A549 (cell line): ENCODE measurements around the gene RGL1. TPM values are rescaled to one million over a fixed set of nuclear protein-coding genes. Genes with fewer than 3 reads are reported as not detected.

Experiments used
- ATAC-seq, 2 experiments: fragments of 200-7000 bp in 1 of 2; fragments of >200 bp in 1 of 2; cut with Nextera tagmentation in 1 of 2; cut with Tn5 transposase in 1 of 2; 3 replicates each; pipeline versions ENCODE4 v1.8.0 to v1.9.1; 2018 to 2020; ENCODE audit warnings: mild to moderate bottlenecking in 1 of 2, moderate library complexity in 1 of 2
- CTCF ChIA-PET: fragments of 300-600 bp; sonication (Branson Sonifier 250); formaldehyde crosslinking; extraction: SDS; loops from one replicate; lab custom pipeline; 2021; ENCODE audit warnings: antibody characterized with exemption, inconsistent platforms; lab: Yijun Ruan, JAX
- POLR2A ChIA-PET: fragments of 350-600 bp; formaldehyde crosslinking; extraction: SDS; loops from one replicate; lab custom pipeline; 2021; ENCODE audit warnings: antibody characterized with exemption, inconsistent platforms; lab: Yijun Ruan, JAX
- DNase-seq, 2 experiments: peaks; one replicate each; pipeline versions ENCODE4 v3.0.0 to v3.0.0-alpha.2; 2011 to 2016; ENCODE audit warnings: low read depth in 1 of 2, low spot score in 1 of 2
- FAIRE-seq: peaks from 2 replicates; lab custom pipeline; 2011; peaks lifted over from hg19 to GRCh38; lab: Jason Lieb, UNC
- H3K27ac ChIP-seq, 2 experiments: fragments of >200 bp; sonication (Bioruptor Twin); formaldehyde crosslinking; 3 replicates each; pipeline ENCODE4 v1.5.1; 2016 to 2017
- H3K4me1 ChIP-seq: fragments of >200 bp; sonication (Bioruptor Twin); formaldehyde crosslinking; 3 replicates; pipeline ENCODE4 v1.6.1; 2016
- H3K4me2 ChIP-seq: fragments of >200 bp; sonication (Bioruptor Twin); formaldehyde crosslinking; 3 replicates; pipeline ENCODE4 v1.6.1; 2016
- H3K4me3 ChIP-seq: fragments of >200 bp; sonication (Bioruptor Twin); formaldehyde crosslinking; 3 replicates; pipeline ENCODE4 v1.5.1; 2016
- H3K9me3 ChIP-seq: fragments of >200 bp; sonication (Bioruptor Twin); formaldehyde crosslinking; 3 replicates; pipeline ENCODE4 v1.6.1; 2016
- BHLHE40 ChIP-seq: IDR thresholded peaks from 2 replicates; pipeline ENCODE4 v1.6.1; 2012; ENCODE audit warnings: low read depth, low read length, inconsistent platforms
- CHD2 ChIP-seq: fragments of 150-350 bp; IDR thresholded peaks from 2 replicates; pipeline ENCODE4 v1.6.1; 2014; ENCODE audit warnings: low read length; ENCODE audit not compliant: partially characterized antibody
- CHD4 ChIP-seq: fragments of 200-600 bp; sonication (generic); IDR thresholded peaks from 2 replicates; pipeline ENCODE4 v1.6.1; 2016; ENCODE audit warnings: antibody characterized with exemption, mild to moderate bottlenecking, borderline replicate concordance
- EHF ChIP-seq: fragments of 250-450 bp; sonication (Bioruptor Pico); IDR thresholded peaks from 2 replicates; pipeline ENCODE4 v1.5.0; 2020; ENCODE audit warnings: mild to moderate bottlenecking
- FOSB ChIP-seq: fragments of 250-450 bp; sonication (Bioruptor Pico); IDR thresholded peaks from 2 replicates; pipeline ENCODE4 v1.5.0; 2020; ENCODE audit warnings: mild to moderate bottlenecking, moderate library complexity
- FOSL2 ChIP-seq, 2 experiments: fragments of 450-650 bp in 1 of 2; fragments of >200 bp in 1 of 2; sonication (Bioruptor Twin) in 1 of 2; formaldehyde crosslinking; IDR thresholded peaks; 2 replicates each; pipeline versions ENCODE4 v1.5.0 to v1.6.1; 2016 to 2020; ENCODE audit warnings: mild to moderate bottlenecking in 1 of 2, moderate library complexity in 1 of 2
- FOXS1 ChIP-seq: fragments of 250-450 bp; sonication (Bioruptor Pico); IDR thresholded peaks from 2 replicates; pipeline ENCODE4 v1.5.0; 2020; ENCODE audit warnings: mild to moderate bottlenecking, moderate library complexity
- GATA3 ChIP-seq: IDR thresholded peaks from 2 replicates; pipeline ENCODE4 v1.6.1; 2012; ENCODE audit warnings: borderline replicate concordance
- HEYL ChIP-seq: fragments of 250-450 bp; sonication (Bioruptor Pico); IDR thresholded peaks from 2 replicates; pipeline ENCODE4 v1.8.0; 2021; ENCODE audit warnings: mild to moderate bottlenecking, moderate library complexity
- JUNB ChIP-seq: fragments of >200 bp; sonication (Bioruptor Twin); formaldehyde crosslinking; IDR thresholded peaks from 2 replicates; pipeline ENCODE4 v1.6.1; 2016
- KDM1A ChIP-seq: fragments of 200-600 bp; sonication (generic); IDR thresholded peaks from 2 replicates; pipeline ENCODE4 v1.6.1; 2016; ENCODE audit warnings: low read depth, mild to moderate bottlenecking
- KDM5A ChIP-seq: fragments of 200-600 bp; sonication (generic); IDR thresholded peaks from 2 replicates; pipeline ENCODE4 v1.6.1; 2016; ENCODE audit warnings: antibody characterized with exemption, mild to moderate bottlenecking
- MAX ChIP-seq: IDR thresholded peaks from 2 replicates; pipeline ENCODE4 v1.6.1; 2012
- MAZ ChIP-seq: fragments of 150-350 bp; IDR thresholded peaks from 2 replicates; pipeline ENCODE4 v1.6.1; 2014; ENCODE audit warnings: antibody characterized with exemption, low read depth, low read length, borderline replicate concordance
- PBX3 ChIP-seq: IDR thresholded peaks from 2 replicates; pipeline ENCODE4 v1.6.1; 2012
- PHF8 ChIP-seq: fragments of 200-600 bp; sonication (generic); IDR thresholded peaks from 2 replicates; pipeline ENCODE4 v1.6.1; 2016; ENCODE audit warnings: low read depth, mild to moderate bottlenecking, antibody characterized with exemption, moderate library complexity, borderline replicate concordance
- POLR2A ChIP-seq: IDR thresholded peaks from 2 replicates; pipeline ENCODE4 v1.6.1; 2012; ENCODE audit warnings: mild to moderate bottlenecking, low read length
- POLR2AphosphoS2 ChIP-seq: conservative IDR thresholded peaks from 2 replicates; pipeline ENCODE4 v1.6.1; 2012; ENCODE audit warnings: low read length, improper control_type of control experiment, inconsistent platforms
- RCOR1 ChIP-seq: fragments of 150-350 bp; IDR thresholded peaks from 2 replicates; pipeline ENCODE4 v1.6.1; 2014; ENCODE audit warnings: antibody characterized with exemption, low read length, low read depth
- REST ChIP-seq: fragments of 200-600 bp; sonication (generic); IDR thresholded peaks from 2 replicates; pipeline ENCODE4 v1.6.1; 2016; ENCODE audit warnings: antibody characterized with exemption, mild to moderate bottlenecking, moderate library complexity
- SREBF2 ChIP-seq: fragments of 450-650 bp; IDR thresholded peaks from 2 replicates; pipeline ENCODE4 v1.6.1; 2014; ENCODE audit warnings: mild to moderate bottlenecking, moderate library complexity
- TFCP2L1 ChIP-seq: fragments of 250-450 bp; sonication (Bioruptor Pico); IDR thresholded peaks from 2 replicates; pipeline ENCODE4 v1.5.0; 2021; ENCODE audit warnings: mild to moderate bottlenecking
- USF2 ChIP-seq: fragments of 450-650 bp; IDR thresholded peaks from 2 replicates; pipeline ENCODE4 v1.6.1; 2014; ENCODE audit warnings: antibody characterized with exemption
- ZNF302 ChIP-seq: fragments of 250-450 bp; sonication (Bioruptor Pico); IDR thresholded peaks from 2 replicates; pipeline ENCODE4 v1.9.0; 2021; ENCODE audit warnings: inconsistent platforms, mild to moderate bottlenecking, moderate library complexity
- WGBS: methylation state at CpG from one replicate; pipeline ENCODE4 v1.1.6; 2017; ENCODE audit errors: missing lambda C conversion rate; 5-methylcytosine and 5-hydroxymethylcytosine counted together
- polyA plus RNA-seq, 4 experiments: library from polyadenylated mRNA; depleted of rRNA in 3 of 4; stranded (reverse); fragments of >200 nt; fragmentation: RNase III in 1 of 4; extraction: RNeasy Plus Mini Kit Qiagen cat#74134 plus additional on column Dnase treatment in 1 of 4; gene quantifications; 2 replicates in 3 of 4; 3 replicates in 1 of 4; pipeline ENCODE4 v1.2.3, GENCODE V29; 2011 to 2017

The RGL1 gene
- polyA plus RNA-seq, 2 of the 4 experiments (the other 2 are of a cell fraction) = 1.0 to 3.8 TPM

- FAIRE-seq (no peak), DNase-seq (no peak)
- Histone ChIP-seq H3K27ac (no peak overlapping the region), H3K4me1 (no peaks in the 10 kb centered on the region)
- 76% methylated on average over 7 of the region's 7 CpGs for WGBS
- ChIA-PET CTCF (no interaction called here), POLR2A (no interaction called here)
- no peak for TF ChIP-seq ZNF302
- no peak for TF ChIP-seq CHD4
- no peak for TF ChIP-seq KDM1A
- TF ChIP-seq MAZ = no peak
- TF ChIP-seq FOXS1 = no peak
- TF ChIP-seq SREBF2 = no peak
- TF ChIP-seq TFCP2L1 = no peak
- TF ChIP-seq PBX3 = no peak
- TF ChIP-seq MAX = no peak
- TF ChIP-seq PHF8 = no peak
- no peak for TF ChIP-seq HEYL (CRISPR knock-in tag)
- no peak for TF ChIP-seq BHLHE40
- no peak for TF ChIP-seq CHD2
- no peak for TF ChIP-seq REST
- TF ChIP-seq POLR2A = no peak
- TF ChIP-seq FOSL2 (IDR thresholded peaks at IDR 0.05) = no peak
- TF ChIP-seq FOSL2 (CRISPR knock-in tag; IDR thresholded peaks at IDR 0.05) = no peak
- TF ChIP-seq FOSB = no peak
- TF ChIP-seq, all 56 proteins: peak for 0
- Histone ChIP-seq H3K4me2 (no peak overlapping the region), H3K9me3 (no peaks in the 10 kb centered on the region), H3K4me3 (no peak overlapping the region)
- ATAC-seq = no peak
Measured at GRCh38 chr1:183936791-183937190, 131.9 kb downstream of the RGL1 start.

GRCh38 chr1:183937611-183938010, 132.7 kb downstream of the RGL1 start:
- H3K27ac ChIP-seq = no peak overlapping the region
- H3K4me2 ChIP-seq = no peak overlapping the region
- H3K4me3 ChIP-seq = no peak overlapping the region
- ChIA-PET CTCF (interaction anchor here (1.2 kb wide), 1 partner anchor 726 kb away, joined by 3 read pairs; no protein-coding TSS in a partner anchor), POLR2A (no interaction called here)
- 80% methylated on average over 11 of the region's 11 CpGs for WGBS
- no peak for DNase-seq
- no peaks in the 10 kb centered on the region for H3K4me1 ChIP-seq
- H3K9me3 ChIP-seq = no peaks in the 10 kb centered on the region
- no peak for FAIRE-seq
- TF ChIP-seq POLR2AphosphoS2 = no peak
- TF ChIP-seq JUNB = no peak
- TF ChIP-seq KDM5A = no peak
- no peak for TF ChIP-seq TFCP2L1
- no peak for TF ChIP-seq USF2
- no peak for TF ChIP-seq CHD2
- ATAC-seq = no peak

GRCh38 chr1:183941001-183941400, 136.1 kb downstream of the RGL1 start:
- WGBS = 48% methylated on average over 5 of the region's 5 CpGs
- H3K4me3 ChIP-seq = no peak overlapping the region
- DNase-seq = no peak
- H3K4me2 ChIP-seq = no peak overlapping the region
- H3K27ac ChIP-seq = no peak overlapping the region
- CTCF ChIA-PET = interaction anchor here (0.8 kb wide), 1 partner anchor 13 kb away, joined by 3 read pairs; no protein-coding TSS in a partner anchor
- no peaks in the 10 kb centered on the region for H3K9me3 ChIP-seq
- ATAC-seq = no peak
- no peak for FAIRE-seq
- POLR2A ChIA-PET = no interaction called here
- no peaks in the 10 kb centered on the region for H3K4me1 ChIP-seq
- no peak for TF ChIP-seq EHF
- no peak for TF ChIP-seq RCOR1
- no peak for TF ChIP-seq GATA3
- no peak for TF ChIP-seq USF2
- TF ChIP-seq, all 56 proteins: peak for 0
